HG03066 (cell line): ENCODE measurements around the gene ZNF646.

Experiments used
- ATAC-seq: cut with Tn5 transposase; IDR thresholded peaks from one replicate; pipeline ENCODE4 v1.9.1; 2021; ENCODE audit warnings: low read depth; ENCODE audit not compliant: unreplicated experiment

ZNF646 gene

GRCh38 chr16:31063495-31063842, 10.8 kb upstream of the ZNF646 start:
- no peak for ATAC-seq

DNA sequence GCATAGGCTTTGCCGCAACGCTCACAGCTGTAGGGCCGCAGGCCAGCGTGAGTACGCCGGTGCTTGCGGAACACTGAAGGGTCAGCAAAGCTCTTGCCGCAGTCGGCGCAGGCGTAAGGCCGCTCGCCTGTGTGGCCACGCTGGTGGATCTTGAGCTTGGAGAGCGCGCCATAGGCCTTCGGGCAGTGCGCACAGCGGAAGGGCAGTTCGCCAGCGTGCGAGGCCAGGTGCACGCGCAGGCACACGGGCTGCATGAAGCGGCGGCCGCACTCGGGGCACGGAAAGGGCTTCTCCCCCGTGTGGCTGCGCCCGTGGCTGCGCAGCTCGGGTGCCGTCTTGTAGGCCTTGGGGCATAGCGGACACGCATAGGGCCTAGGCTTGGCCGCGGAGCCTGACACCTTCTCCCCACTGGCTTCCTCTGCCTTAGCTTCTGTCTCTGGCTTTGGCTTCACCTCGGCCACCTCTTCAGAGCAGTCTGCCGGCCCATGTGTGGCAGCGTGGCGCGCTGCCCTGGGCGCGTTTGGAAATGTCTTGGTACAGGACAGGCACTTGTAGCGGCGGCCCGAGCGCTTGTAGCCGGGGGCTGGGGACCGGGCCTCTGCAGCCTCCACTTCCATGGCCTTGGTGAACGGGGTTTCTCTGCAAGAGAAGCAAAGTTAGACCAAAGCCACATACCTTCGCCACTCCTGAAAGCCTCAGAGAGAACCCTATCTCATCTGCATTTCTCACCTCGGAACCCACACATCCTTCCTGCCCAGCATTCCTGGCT, 10.2 kb upstream of the ZNF646 start:
- no peak for ATAC-seq

DNA sequence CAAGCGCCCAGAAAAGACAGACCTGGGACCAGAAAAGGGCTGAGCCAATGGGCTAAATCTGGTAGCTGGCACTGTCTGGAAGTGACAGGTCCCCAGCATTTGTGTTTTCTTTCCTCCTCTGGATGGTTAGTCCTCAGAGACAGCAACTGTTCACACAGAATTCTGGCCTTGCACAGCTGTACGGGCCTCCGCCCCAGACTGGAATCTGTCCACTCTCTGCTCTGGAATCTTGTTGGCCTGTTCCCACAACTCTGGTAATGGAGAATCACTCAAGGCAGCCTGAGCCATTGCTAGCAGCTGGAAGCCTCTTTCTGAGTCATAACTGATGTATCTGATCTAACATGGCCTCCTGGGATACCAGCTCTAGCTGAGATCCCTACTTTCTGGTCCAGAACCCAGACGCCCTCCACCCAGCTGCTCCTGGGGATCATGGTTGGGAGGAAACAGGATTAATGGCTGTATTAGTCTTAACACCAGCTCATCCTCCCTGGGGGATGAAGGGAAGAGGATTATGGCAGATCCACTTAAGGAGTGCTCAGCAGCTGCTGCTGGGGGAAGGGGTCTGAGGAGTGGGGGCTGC, 9.2 kb upstream of the ZNF646 start:
- no peak for ATAC-seq

GRCh38 chr16:31067342-31067741, 6.9 kb upstream of the ZNF646 start:
- ATAC-seq: no peak

DNA sequence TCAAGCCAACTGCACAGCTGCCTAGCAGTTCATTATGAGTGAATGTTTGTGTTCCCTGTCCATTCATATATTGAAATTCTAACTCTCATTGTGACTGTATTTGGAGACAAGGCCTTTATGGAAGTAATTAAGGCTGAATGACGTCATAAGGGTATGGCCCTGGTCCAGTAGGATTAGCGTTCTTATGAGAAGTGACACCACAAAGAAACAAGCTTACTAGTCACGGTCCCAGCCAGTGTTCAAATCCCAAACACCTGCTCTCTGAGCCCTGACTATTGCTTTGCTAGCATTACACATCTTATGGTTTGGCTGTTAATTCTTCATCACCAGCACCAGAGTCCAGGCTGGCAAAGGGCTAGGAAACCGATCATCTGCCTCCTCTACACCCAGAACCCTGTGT, 2.4 kb upstream of the ZNF646 start:
- no peak for ATAC-seq

DNA sequence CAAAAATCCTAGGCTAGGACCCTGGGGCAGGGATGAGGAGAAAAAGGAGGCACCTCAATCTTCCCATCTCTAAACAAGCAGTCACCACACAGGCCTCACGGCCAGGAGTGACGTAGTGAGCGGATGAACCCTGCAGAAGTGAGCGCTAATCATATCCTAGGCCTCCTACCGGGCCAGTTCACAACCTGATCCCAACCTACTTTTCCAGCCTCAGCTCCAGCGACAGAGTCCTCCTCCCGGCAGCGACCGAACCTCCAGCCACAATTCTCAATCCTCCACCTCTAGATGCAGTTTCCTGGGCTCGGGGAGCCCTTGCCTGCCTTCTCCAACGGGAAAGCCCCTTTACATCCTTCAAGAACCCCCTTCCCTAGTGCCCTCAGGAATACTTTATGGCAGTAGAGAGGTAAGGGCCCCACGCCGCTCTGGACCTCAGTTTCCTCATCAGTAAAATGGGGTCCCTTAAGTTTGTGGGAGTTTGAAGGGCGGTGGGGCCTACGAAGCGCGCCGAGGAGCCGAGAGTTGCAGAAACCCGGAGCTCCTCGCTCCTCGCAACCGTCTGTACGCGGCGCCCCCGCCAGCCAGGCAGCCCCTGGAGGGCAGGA, 1.6 kb upstream of the ZNF646 start:
- no peak for ATAC-seq

- peak; percentile 54 for ATAC-seq
These were observed 866 bp upstream of the ZNF646 start for GRCh38 chr16:31073142-31073969.

GRCh38 chr16:31074814-31075183, 577 bp downstream of the ZNF646 start:
- no peak for ATAC-seq

DNA sequence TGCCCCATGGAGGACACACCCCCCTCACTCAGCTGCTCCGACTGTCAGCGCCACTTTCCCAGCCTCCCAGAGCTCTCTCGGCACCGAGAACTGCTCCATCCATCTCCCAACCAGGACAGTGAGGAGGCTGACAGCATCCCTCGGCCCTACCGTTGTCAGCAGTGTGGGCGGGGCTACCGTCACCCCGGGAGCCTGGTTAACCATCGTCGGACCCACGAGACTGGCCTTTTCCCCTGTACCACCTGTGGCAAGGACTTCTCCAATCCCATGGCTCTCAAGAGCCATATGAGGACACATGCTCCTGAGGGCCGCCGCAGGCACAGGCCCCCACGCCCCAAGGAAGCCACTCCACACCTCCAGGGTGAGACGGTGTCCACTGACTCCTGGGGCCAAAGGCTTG, 2.1 kb downstream of the ZNF646 start:
- ATAC-seq: no peak

- ATAC-seq: no peak
These were observed 2.8 kb downstream of the ZNF646 start for GRCh38 chr16:31077024-31077423.

DNA sequence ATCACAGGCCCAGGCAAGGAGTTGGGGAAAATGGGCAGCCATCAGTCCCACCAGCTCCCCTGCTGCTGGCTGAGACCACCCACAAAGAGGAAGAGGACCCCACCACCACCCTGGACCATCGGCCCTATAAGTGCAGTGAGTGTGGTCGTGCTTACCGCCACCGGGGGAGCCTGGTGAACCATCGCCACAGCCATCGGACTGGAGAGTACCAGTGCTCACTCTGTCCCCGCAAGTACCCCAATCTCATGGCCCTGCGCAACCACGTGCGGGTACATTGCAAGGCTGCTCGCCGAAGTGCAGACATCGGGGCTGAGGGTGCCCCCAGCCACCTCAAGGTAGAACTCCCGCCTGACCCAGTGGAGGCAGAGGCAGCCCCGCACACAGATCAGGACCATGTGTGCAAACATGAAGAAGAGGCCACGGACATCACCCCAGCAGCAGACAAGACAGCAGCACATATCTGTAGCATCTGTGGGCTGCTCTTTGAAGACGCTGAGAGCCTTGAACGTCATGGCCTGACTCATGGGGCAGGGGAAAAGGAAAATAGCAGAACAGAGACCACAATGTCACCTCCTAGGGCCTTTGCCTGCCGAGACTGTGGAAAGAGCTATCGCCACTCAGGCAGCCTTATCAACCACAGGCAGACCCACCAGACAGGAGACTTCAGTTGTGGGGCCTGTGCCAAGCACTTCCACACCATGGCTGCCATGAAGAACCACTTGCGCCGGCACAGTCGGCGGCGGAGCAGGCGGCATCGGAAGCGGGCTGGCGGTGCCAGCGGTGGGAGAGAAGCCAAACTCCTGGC, 3.6 kb downstream of the ZNF646 start:
- ATAC-seq: no peak

GRCh38 chr16:31078597-31079341, 4.5 kb downstream of the ZNF646 start:
- ATAC-seq: no peak

- ATAC-seq: no peak
These were observed 5.2 kb downstream of the ZNF646 start for GRCh38 chr16:31079342-31079944.

GRCh38 chr16:31080035-31080629, 5.9 kb downstream of the ZNF646 start:
- no peak for ATAC-seq

GRCh38 chr16:31080756-31081419, 6.7 kb downstream of the ZNF646 start:
- ATAC-seq: no peak

DNA sequence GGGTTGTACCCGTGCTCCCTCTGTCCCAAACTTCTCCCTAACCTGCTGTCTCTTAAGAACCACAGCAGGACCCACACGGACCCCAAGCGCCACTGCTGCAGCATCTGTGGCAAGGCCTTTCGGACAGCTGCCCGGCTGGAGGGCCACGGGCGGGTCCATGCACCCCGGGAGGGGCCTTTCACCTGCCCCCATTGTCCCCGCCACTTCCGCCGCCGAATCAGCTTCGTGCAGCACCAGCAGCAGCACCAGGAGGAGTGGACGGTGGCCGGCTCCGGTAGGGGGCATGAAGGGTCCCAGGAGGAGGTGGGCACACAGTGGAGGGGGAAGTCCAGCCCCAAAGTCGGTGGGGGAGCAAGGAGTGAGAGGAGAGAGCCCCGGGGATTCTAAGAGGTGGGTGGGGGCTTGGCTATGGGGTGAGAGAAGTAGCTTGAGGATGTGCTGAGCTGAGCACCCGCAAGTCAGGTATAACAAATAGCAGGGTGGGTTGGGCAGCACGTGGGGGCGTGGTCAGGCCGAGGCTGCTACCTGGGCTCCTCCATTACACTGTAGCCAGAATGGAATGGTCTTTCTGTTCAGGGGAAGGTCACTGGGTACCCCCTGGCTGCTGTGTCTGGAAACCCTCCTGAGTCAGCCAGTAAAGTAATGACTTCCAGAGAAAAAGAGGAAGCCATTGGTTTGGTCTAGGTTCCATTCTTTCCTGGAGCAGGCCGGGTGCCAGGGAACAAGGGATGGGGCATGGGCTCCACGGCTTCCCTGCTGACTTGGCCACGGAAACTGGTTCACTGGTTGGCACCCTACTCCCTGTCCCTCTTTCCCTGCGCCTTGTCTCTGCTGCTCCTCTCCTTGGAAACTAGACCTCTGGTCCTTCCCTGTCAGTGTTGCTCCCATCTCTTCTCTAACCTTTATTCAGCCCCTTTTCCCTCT, 7.5 kb downstream of the ZNF646 start:
- ATAC-seq: no peak

GRCh38 chr16:31082368-31083045, 8.3 kb downstream of the ZNF646 start:
- ATAC-seq: no peak
